Hair follicle dermal papilla cell (primary cell): ENCODE data around the gene VAV1. TPM values are rescaled to one million over a fixed set of nuclear protein-coding genes. Genes with fewer than 3 reads are reported as not detected.

Experiments
- total RNA-seq: library from RNA; depleted of rRNA; stranded (reverse); fragments of >200 nt; gene quantifications from 2 replicates; pipeline ENCODE4 v1.2.3, GENCODE V29; 2012

VAV1 gene, protein sequence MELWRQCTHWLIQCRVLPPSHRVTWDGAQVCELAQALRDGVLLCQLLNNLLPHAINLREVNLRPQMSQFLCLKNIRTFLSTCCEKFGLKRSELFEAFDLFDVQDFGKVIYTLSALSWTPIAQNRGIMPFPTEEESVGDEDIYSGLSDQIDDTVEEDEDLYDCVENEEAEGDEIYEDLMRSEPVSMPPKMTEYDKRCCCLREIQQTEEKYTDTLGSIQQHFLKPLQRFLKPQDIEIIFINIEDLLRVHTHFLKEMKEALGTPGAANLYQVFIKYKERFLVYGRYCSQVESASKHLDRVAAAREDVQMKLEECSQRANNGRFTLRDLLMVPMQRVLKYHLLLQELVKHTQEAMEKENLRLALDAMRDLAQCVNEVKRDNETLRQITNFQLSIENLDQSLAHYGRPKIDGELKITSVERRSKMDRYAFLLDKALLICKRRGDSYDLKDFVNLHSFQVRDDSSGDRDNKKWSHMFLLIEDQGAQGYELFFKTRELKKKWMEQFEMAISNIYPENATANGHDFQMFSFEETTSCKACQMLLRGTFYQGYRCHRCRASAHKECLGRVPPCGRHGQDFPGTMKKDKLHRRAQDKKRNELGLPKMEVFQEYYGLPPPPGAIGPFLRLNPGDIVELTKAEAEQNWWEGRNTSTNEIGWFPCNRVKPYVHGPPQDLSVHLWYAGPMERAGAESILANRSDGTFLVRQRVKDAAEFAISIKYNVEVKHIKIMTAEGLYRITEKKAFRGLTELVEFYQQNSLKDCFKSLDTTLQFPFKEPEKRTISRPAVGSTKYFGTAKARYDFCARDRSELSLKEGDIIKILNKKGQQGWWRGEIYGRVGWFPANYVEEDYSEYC
- not detected in 2 replicates for total RNA-seq

DNA sequence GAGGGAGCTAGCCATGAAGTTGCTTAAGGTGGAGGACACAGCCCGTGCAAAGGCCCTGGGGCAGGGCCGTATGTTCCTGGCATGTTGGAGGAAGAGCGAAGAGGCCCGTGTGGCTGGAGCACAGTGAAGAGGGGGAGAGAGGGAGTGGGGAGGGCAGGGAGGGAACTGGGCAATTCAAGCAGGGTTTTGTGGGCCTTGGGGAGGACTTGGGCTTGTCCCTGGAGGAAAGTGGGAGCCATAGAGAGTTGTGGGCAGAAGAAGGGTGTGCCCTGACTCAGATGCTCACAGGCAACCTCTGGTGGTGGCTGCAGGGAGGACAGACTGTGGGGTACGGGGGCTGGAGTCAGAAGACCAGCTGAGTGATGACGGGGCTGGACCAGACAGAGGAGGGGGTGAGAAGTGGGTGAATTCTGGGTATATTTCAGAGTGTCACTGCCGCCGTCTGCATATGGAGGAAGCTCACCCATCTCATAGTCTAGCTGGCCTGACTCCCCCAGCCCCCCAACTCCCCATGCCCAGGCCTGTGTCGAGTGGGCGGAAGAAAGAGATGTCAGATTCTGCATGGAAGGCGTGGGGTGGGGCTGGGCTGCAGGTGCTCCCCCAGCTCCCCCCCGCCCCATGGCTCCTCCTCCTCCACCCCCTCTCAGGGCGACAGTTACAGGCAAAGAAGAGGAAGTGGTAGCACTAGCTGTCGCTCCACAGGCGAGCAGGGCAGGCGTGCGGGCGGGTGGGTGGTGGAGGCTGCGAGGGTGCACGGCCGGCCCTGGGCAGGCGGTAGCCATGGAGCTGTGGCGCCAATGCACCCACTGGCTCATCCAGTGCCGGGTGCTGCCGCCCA lies at the start of gene VAV1:
VAV1 (plus strand) TSS at position 681 of the 838 bp plus-strand sequence; CDS start at position 781, 100 bp downstream.

DNA sequence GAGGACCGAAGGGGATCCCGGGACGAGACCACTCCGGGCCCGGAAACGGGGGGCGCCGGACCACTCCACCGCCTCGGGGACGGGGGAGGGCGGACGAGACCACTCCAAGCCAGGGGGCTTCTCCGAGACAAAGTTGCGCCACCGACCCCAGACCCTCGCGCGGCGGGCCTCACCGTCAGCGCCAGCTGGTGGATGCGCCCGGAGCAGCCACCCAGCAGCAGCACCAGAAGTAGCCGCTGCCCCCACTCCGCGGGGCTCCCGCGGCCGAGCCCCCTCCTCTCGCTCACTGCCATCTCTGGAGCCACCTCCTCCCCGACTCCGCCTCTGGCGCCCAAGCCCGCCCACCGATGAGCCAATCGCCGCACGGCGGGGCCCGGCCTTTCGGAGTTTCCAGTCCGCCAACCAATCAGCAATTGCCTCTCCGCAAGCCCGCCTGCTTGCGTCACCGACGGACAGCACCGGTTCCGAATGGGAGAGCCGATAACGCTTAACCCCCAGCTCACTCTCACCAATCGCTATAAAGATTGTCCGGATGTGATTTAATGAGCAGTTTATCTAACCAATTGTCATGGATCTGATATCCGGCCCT lies 35.1 kb upstream of the VAV1 start, which contains the start of gene GPR108:
GPR108 (minus strand) TSS at position 297 of the 589 bp plus-strand sequence; CDS start at position 293, 4 bp downstream.

DNA sequence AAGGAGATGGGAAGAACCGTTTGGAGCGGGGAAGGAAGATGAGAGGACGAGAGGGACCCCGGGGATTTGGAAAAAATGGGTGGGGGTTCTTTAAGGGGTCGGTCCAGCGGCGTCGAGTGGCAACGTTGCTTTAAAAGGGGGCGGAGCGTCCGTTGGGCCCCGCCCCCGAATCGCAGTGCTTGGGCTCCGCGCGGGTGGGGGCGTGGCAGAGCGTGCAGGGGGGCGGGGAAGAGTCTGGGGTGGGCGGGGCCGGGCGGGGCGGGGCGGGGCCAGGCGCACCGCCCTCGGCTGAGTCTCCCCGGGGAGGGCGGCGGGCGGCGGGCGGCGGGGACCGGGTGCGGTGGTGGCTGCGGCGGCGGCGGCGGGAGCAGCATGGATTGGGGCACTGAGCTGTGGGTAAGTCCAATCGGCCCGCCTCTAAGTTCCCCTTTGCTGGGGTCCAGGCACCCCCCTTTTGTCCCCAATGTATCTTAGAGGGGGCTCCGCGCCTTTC lies 33.1 kb upstream of the VAV1 start, which contains the start of gene TRIP10:
TRIP10 (plus strand) TSS at position 291 of the 493 bp plus-strand sequence; CDS start at position 373, 82 bp downstream.

DNA sequence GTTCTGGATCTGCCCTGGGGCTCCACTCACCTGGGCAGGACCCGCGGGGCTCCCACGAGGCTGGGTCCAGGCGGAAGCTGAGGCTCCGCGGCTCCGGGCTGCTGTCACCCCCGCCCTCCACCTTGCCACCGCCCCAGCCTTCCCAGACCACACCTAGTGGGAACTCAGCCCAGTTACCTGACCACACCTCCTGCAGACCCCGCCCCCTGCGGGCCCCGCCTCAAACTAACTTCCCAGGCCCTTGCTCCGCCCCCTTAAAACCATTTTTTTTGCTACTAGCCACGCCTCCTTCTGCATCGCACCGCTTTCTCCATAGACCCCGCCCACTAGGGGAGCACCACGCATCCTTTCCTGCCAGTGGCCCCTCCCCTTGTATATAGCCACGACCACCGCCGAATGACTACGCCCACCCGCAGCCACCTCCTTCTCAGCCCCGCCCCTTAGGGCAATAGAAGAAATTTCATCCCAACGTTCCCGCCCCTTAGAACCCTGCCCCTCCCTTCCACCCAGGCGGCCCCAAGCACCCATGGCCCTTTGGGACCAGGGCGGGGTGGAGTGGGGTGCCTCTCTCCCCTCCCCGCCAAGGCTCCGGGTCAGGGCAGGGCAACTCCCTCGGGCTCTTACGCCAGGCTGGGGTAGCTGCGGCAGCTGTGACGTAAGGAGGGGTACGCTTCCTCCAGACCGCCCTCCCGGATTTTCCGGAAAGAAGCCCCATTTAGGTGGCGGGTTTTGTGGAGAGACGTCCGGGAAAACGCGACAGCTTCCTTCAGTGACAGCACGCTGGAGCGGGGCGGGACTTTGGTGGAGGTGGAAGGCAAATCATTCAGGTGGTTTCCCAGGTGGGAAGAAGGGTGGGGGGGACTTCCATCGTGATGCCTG lies 4.9 kb upstream of the VAV1 start, which contains the start of gene SH2D3A:
SH2D3A (minus strand) TSS at position 79 of the 879 bp plus-strand sequence. CDS start 3,687 bp downstream, outside the sequence.

DNA sequence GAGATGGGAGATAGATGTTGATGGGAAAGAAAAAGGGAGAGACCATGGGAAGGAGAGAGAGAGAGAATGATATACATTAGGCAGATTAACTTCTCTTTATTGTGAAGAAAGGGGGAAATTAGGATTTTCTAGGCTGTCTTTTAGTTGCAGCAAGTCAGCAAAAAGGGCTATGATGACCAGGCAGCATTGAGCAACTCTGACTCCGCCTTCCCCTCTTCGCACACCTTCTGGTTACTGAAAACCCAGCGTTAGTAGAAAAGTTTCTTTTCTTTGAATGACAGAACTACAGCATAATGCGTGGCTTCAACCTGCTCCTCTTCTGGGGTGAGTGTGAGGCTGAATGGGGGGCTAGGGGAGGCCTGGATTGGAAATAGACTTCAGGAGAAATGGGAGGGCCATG lies 114.8 kb downstream of the VAV1 start, which contains the start of gene ADGRE1:
ADGRE1 (plus strand) TSS at position 264 of the 400 bp plus-strand sequence; CDS start at position 294, 30 bp downstream.

Other genes with a start within 250 kb of the VAV1 start
- 5.7 and 7.5 TPM in 2 replicates for gene TNFSF9, start 241.7 kb upstream of the VAV1 start, total RNA-seq
- not detected in 2 replicates for gene CD70, start 181.6 kb upstream of the VAV1 start, total RNA-seq
- gene TNFSF14, start 102.5 kb upstream of the VAV1 start, total RNA-seq = not detected in 2 replicates
- 0.97 and 3.1 TPM in 2 replicates for gene C3, start 52.1 kb upstream of the VAV1 start, total RNA-seq
- 40.7 and 49.4 TPM in 2 replicates for gene GPR108, start 35.1 kb upstream of the VAV1 start, total RNA-seq
- 41.7 and 44.4 TPM in 2 replicates for gene TRIP10, start 33.0 kb upstream of the VAV1 start, total RNA-seq
- not detected in 2 replicates for gene SH2D3A, start 5.3 kb upstream of the VAV1 start, total RNA-seq
- gene ADGRE1, start 114.9 kb downstream of the VAV1 start, total RNA-seq = not detected in 2 replicates
- not detected in 2 replicates for gene MBD3L2B, start 248.7 kb downstream of the VAV1 start, total RNA-seq